Stimulated activated CD8-positive, alpha-beta memory T cell treated with anti-CD3 and anti-CD28 coated beads, Interleukin-2, amount 100 ng/mL, for 1 hour (primary cell): ENCODE data around the gene SIX2.

Experiments used
- DNase-seq, 2 donors: peaks; one replicate each; pipeline ENCODE4 v3.0.0-alpha.2; 2020; ENCODE audit warnings: low read depth in 2 of 2

SIX2 gene

DNA sequence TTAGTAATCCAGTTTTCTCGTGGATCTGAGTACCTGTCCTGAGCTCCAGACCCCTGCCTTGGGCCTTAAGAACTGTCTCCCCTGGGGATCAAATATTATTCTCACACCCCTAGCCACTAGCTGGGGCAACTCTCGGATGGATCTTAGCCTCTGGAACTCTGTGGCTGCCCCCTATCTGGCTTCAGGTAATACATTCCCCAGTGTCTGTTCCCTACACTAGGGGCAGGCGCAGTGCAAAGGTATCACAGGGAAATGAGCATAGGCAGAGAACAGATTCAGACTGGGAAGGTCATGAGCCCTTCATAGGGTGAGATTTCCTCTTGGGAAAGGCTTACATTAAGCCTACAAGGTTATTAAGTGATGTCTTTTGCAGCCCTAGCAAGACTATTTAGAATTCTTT lies 11.2 kb upstream of the SIX2 start:
- DNase-seq = no peak

DNA sequence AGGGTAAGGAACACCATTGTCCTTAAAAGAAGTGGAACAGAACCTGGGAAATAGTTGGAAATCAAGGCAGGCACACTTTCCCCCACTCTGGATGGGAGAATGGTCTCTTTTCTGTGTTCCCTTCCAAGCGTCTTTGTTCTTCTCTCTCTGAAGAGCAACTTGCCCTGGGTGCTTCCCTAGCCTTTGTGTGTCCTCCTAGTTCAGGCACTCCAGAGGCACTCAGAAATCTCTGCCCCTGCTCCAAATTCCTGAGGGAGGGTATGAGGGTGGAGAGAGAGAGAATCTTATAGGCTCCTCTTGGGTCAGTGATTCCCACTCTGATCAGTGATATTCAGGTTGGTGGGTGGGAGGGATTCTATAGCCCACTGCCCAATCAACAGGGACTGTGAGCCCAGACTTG lies 8.8 kb upstream of the SIX2 start:
- no peak for DNase-seq

DNA sequence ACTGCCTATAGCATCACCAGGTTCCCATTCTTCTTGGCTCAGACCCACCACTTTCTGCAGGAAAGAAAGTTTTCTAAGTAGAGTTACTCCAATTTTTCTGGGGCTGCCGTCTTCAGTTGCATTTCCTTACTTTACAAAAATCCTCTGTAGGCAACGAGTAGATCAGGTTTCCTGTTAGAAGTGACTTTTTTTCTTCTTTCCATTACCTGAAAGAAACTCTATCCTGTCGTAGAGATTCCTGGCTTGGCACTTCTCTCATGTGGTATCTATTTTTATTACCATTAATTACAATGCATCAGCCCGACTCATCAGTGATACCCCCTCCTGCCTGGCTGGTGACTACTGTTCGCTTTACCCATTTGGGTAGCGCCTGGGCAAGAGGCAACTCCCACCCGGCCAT lies 5.6 kb upstream of the SIX2 start:
- DNase-seq = no peak

DNA sequence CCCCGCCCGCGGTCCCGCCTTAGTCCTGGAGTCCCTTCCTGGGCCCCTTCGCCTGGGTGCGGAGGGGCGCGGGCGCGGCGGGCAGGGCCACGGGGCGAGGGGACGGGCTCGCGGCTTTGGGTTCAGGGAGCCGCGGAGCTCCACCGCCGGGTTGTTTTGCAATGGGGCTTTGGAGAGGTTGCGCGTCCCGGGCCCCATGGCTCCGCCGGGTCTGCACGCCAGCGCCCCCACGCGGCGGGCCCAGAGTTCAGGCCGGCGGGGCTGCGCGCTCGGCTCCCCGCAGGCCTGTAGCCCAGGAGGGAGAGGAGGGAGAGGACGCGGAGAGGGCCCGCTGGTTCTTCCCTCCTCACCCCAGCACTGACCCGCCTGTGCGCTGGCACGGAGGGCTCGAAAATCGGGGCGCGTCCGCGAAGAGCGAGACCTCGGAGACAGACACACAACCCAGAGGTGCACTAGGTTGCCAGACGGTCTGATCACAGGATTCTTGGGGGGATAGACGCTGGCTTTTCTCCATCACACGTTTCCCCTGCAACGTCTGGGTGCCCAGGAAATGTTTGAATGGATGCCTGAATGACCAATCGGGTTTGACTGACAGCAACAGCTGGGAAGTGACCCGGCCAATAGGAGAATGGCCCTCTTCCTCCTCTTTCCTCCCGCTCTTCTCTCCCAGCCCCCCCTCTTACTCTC lies 4.9 kb upstream of the SIX2 start:
- no peak for DNase-seq

DNA sequence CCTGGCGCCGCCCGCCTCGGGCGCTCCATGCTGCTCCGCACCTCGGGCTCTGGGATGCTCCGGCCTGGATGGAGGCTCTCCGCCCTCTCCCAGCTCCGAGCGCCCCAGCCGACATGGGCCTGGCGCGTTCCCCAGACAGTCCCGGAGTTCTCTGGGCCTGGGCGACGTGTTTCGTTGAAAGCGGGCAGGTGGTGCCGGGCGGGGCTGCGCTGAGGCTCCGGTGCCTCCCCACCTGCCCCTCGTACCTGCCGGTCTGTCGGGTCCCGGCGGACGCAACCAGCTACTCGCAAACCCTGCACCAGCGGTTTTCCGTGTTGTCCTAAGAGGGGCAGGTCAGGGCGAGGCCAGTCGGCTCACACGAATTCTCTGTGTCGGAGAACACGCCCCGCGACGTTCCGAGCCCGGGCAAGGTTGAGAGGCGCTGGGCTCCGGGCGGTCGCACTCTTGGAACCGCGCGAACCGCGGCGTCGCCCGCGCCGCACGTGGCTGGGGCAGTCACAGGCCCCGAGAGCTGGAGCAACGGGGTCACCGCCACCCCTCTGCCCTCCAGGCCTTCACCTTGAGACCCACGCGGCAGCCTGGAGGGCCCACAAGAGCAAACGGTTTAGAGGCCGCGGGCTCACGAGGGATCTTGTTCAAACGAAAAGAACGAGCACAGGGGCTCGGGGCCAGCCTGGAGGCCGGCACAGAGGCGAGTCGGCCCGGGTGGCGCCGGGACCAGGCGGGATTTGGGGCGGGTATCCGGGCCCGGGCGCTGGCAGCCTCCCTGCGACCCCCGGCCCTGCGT lies 4.2 kb upstream of the SIX2 start:
- no peak for DNase-seq

DNA sequence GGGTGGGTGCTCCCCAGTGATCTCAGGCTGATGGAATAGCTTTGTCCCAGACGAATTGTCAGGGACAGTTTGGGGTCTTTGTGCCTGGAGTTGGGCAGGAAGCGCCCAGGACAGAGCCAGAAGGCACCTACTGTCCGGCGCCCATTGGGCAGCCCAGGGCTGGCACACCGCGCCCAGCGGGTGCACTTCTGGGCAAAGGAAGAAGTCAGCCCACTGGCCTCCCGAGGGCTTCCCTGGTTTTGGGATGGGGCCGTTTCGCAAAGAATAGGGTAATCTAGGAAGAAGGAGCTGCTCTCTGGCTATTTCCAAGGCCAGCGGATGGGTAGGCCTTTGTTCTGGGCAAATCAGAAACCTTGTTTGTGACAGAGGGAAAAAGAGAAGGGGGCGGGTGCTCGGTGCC lies 3.5 kb upstream of the SIX2 start:
- no peak for DNase-seq

DNA sequence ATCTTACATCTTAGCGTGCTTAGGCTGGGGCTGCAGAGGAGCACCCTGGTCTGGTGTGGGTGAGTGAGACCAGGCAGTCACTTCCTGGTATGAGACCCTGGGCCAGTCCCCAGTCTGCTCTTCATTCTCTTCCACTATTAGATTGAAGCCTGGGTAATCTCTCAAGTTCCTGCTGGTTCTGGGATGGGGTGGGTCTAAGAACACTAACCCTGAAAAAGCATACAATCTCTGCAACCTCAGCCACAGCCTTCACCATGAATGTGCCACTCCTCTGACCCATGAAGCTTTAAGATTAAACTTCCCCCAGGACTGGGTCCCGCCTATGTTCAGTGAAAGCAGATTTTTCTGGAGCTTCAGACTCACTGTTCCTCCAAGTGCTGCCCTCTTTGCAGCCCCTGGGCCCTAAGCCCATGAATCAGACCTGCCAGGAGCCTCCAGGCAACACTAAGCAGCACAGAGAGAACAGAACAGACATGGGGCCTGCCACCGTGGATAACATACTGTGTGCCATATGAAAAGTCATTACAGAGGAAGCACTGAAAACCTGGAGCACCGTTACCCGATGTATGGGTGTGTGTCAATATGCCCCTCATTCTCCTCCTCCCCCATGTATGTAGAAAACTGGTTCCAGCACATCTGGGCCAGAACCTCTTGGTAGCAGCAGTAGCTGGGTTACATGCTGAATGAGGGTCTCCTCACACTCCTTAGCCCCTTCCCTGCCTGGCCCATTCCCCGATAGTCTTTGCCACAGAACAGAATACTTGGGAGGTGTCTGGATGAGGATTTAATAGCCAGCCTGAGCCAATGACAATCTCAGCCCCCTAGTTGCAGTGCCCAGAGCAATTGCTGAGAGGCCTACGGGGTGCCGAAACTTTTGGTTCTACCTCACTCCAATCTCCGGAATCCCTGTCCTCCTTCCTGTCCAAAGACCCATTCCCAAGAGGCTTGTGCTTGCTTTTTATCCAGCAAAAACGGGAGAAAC lies 2.7 kb upstream of the SIX2 start:
- DNase-seq = no peak

DNA sequence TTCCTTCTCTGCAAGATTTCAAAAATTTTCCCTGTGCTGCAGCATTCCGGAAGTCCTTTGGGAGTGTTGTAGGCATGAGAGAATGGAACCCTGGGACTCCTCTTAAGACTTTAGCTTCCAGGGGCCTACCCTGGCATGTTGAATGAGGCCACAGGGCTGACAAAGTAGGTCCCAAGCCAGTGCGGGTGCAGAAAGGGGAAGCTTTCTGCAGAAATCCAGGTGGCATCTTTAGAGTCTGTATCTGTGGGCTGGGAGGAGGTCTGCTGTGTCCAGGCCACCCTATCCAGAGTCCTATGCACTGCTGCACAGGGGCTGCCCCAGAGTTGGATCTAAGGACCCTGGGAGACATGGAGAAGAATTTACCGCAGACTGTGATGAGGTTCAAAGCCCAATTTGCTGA lies 1.9 kb upstream of the SIX2 start:
- DNase-seq = no peak

DNA sequence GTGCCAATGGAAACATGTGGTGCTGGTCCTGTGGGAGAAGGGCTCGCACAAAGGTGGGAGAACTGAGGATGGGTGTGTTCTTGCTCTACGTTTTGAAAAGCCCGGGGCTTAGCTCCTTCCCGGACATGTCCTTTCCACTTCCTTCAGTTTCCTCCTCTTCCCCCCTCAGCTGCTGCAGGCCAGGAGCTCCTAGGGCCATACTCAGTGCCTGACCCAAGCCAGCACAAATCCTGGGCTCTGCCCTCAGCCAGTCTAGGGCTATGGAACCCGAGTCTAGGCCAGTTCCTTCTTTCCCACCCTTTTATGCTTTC lies 1.4 kb upstream of the SIX2 start:
- no peak for DNase-seq

DNA sequence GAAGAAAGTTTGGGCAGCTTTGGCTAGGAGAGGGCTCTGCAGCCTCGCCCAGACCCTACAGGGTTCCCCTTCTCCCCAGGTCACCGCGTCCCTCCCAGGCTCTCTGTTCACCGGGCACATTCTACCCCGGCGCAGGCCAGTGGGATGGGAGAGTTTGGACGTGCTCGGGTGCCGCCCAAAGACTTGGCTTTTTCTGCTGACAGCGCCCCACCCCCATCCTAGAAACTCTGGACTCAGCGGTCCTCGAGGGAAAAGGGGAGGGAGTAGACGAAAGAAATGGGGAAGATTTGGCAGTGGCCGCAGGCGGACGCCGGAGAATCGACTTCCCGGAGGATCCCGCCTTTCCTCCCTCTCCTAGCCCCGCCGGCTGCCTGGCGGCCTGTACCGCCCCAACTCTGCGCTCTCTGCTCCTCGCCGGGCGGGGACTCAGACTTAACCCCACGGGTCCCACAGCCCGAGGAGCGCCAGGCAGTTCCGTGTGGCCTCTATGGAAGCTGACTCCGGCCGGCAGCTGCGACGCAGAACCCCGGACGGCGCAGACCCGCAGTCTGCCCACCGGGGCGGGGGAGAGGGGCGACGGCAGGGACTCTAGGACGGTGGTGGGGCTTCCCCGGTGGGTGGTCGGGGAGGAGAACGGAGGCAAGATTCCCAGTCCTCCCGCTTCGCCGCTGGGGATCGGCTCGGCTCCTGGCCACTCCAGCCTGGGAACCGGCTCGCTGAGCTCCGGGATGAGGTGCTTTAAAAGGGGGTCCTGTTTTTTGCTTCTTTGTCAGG lies 863 bp upstream of the SIX2 start:
- DNase-seq = no peak

DNA sequence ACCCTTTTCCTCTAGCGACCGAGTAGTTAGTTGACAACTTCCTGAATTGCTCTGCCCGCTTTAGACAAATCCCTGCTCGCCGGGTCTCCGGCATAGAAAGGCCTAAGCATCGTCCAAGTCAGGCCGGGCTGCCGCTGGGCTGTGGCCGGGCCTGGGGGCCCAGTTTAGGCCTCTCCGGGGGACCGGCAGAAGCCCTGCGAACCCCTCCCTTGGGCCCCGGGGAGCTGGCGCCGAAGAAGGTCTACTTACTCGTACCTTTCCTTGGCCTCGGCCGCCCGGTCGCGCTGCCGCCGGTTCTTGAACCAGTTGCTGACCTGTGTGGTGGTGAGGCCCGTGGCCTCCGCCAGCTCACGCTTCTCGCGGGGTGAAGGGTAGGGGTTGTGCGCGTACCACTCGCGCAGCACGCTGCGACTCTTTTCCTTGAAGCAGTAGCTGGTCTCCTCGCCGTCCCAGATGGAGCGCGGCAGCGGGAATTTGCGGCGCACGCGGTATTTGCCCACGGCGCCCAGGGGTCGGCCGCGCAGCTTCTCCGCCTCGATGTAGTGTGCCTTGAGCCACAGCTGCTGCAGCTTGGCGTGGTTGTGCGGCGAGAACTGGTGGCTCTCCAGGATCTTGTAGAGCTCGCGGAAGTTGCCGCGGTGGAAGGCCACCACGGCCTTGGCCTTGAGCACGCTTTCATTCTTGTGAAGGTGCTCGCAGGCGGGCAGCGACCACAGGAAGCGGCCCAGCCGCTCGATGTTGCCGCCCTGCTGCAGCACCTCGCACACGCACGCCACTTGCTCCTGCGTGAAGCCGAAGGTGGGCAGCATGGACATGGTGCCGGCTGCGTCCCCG lies 739 bp downstream of the SIX2 start:
- DNase-seq = no peak

DNA sequence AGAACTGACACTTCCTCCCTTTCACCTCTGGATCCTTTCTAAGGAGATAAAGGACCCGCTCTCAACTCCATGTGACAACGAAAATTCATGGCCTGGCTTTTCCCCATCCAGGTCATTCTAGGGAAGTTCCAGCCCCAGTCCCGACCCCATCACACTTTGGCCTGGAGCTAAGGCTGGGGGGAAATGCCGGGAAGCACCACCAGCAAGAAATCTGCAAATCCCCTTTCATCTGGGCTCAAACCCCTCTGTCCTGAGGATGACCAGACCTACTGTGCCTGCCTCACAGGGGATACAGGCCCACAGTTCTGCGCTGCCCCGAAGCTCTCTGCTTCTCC lies 1.3 kb downstream of the SIX2 start:
- DNase-seq = no peak

DNA sequence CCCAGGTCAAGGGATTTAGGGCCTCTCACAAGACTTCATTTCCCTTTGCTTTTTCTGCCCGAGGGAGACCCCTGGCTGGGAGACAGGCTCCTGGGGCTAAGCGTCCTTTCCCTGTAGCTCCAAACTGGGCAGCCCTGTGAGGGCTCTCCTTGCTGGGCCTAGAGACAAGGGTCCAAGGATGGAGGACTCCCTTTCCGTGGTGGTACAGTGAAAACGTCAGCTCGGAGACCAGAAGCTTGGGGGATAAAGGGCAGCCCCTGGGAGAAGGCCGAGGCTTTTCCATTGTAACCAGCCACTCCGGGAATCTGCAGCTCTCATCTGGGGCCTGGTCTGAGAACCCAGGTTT lies 2.3 kb downstream of the SIX2 start:
- no peak for DNase-seq

DNA sequence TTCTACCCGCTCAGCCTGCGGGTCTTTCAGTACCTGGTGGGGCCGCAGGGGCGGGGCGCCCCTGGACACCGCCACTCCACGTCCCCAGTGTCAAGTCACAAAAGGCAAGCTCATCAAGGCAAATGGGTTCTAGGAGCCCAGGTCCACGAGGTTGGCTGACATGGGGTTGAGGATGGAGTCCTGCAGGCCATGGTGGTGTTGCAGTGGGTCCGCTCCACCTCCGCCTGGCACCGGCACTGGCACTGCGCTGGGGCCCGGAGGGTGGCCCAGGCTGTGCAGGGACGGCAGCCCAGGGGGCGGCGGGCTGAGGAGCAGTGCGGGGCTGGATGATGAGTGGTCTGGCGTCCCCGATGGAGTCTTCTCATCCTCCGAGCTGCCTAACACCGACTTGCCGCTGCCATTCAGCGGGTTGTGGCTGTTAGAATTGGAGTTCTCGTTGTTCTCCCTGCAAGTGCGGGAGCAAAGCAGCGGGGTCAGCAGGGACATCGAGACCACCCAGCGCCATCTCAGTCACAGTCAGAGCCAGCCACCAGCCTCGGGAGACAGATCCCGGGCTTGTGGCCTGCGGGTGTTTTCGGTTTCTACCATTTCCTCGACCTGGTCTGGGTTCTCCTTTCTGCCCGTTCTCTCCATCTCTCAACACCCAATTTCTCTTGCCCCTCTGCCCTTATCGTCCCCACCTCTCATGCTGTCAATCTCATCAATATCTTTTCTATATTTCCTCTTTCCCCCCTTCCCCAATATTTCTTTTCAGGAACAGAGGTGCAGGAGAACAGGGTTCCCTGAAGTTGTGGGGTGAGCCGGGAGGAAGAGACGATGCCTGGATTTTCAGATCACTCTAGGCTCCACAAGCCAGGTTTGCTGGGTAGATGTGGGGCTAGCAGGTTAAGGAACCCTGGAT lies 3.0 kb downstream of the SIX2 start:
- no peak for DNase-seq

DNA sequence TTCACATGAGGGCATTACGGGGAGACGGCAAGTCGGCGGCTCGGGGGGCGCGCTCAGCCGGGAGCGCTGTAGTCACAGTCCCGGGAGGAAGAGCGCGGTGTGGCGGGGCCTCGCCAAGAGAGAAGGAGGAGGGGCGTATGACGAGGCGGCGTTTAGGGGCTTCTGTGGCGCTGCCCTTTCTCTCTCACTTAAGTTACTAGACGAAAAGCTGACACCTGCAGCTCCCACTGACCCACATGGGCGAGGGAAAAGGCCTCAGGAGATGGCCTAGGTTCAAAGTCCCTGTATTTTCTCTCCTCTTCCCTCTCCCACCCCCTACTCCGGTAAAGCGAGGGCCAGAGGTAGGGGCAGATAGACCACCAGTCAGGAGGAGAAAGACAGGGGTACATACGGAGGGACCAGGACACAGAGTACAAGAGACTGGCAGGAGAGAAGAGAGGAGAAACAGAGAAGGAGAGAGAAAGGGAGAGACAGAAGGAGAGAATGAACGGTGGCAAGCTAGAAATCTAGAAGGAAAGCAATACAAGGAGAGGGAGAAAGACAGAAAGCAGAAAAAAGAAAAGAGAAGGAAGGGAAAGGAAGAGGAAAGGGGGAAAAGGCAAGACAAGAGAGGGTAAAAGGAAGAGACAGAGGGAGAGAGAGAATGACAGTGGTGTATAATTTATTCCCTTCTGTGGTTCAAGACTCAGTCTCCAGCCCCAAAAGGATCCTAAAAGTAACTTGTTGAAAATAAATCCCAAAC lies 3.8 kb downstream of the SIX2 start:
- no peak for DNase-seq

DNA sequence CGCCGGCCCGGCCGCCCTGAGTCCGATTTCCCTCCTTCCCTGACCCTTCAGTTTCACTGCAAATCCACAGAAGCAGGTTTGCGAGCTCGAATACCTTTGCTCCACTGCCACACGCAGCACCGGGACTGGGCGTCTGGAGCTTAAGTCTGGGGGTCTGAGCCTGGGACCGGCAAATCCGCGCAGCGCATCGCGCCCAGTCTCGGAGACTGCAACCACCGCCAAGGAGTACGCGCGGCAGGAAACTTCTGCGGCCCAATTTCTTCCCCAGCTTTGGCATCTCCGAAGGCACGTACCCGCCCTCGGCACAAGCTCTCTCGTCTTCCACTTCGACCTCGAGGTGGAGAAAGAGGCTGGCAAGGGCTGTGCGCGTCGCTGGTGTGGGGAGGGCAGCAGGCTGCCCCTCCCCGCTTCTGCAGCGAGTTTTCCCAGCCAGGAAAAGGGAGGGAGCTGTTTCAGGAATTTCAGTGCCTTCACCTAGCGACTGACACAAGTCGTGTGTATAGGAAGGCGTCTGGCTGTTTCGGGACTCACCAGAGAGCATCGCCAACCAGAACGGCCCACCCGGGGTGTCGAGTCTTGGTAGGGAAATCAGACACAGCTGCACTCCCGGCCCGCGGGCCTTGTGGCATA lies 4.6 kb downstream of the SIX2 start:
- DNase-seq = no peak

DNA sequence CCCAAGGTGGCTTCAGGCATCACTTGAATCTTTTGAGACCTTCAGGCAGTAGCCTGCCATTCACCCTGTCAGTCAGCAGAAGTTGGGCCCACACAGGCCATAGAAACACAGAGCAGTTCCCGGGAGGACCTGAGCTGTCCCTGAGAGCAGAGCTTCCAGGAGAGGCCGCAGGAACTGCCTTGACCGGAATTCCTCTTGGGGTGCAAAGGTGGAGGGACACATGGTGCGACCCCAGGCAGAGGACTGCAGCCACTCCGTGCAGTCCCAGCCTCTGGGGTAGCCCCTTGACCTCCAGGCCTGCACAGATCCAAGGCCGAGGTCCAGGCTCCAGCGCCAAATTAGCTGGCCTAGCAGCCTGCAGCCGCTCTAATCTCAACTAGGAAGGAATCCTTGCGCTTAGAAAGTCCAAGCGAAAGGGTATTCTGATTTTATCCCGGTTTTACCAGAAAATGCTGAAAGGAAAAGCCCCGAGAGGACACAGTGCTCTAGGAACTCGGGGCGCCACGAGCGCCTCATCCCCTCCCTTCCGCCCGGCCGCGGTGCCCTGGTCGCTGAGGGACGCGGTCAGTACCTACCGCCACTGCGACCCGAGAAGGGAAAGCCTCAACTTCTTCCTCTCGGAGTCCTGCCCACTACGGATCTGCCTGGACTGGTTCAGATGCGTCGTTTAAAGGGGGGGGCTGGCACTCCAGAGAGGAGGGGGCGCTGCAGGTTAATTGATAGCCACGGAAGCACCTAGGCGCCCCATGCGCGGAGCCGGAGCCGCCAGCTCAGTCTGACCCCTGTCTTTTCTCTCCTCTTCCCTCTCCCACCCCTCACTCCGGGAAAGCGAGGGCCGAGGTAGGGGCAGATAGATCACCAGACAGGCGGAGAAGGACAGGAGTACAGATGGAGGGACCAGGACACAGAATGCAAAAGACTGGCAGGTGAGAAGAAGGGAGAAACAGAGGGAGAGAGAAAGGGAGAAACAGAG lies 5.4 kb downstream of the SIX2 start:
- no peak for DNase-seq

DNA sequence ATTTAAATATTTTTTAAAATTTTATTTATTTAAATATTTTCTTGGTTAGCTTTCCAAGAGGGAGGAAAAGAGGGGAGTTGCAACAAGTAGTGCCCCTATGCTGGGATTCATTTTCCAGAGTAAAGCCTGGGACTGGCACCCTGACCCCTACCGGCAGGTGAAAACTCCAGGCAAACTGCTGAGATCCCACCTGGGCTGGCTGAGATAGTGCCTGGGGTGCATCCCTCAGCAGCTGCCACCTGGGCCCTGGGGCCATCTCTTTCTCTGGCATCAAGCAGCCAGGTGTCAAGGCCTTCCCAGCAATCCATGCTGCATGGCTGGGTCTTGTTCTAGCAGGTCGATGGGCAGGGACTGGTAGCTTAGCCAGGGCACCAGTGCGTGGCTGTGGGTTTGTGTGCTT lies 6.6 kb downstream of the SIX2 start:
- DNase-seq = no peak
